ENCODE results near the gene GOLGA6L10.
"Not testable (repeated sequence)": the region's sequence is repeated elsewhere in the genome, so short reads cannot be mapped to it uniquely, and the experiment has no call there.

GOLGA6L10 gene

DNA sequence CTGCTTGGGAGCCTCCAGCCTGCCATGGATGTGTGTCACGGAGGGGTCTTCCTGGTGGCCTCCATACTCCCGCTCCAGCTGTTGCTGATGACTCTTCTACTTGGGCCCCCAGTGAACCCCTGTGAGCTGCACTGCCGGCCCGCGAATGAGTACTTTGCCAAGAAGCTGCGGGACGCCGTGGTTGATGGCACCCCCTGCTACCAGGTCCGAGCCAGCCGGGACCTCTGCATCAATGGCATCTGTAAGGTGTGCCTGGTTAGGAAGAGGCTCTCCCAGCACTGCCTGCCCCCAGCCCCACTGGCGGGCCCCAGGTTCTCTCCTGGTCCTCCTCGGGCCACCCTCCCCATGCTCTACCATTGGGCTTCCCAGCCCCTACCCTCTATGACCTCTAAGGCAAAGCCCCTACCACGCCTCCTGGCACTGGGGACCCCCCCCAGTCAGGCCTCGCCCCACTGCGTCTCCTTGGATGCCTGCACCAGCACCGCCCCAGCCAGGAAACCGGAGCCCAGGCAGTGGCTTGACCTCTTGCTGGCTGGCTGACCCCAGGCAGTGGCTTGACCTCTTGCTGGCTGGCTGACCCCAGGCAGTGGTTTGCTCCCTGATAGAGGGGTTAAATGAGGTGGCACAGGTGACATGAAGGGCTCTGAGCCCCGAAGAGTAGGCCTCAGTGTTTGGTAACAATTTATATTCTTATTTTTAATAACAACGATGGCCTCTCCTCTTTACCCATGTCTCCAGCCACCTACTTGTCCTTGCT, 29.6 kb downstream of the GOLGA6L10 start:
- not testable (repeated sequence) for DNase-seq

DNA sequence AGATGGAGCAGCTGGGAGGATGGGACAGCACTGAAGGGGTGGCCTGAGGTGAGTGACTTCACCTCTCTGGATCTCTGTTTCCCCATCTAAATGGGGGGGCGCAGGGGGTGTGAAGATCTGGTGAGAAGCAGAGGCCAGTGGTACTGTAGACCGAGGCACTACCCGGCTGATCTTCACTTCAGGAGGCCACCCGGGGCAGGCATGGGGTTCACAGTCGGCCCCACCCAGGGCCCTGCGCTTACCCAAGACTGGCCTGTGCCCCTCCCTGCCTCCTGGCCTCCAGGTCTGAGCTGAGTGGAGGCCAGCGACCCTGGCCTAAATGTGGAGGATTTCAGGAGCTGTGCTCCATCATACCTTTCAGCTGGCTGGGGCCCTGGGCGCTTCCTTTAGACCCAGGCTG, 31.0 kb downstream of the GOLGA6L10 start:
- DNase-seq = not testable (repeated sequence)

DNA sequence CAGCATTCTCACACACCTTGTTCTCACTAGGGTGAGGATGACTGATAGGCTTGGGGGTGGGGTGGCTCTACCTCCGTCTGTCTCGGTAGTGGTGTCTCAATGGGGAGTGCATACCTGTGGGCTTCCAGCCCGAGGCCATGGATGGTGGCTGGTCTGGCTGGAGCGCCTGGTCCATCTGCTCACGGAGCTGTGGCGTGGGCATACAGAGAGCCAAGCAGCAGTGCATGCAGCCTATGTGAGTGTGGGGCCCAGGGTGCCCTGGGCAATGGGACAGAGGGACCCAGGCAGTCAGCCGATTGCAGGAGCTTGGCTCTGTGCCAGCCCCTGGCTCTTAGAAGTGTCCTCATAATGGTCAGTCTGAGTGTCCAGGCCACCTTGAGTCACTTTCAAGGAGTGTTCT, 31.8 kb downstream of the GOLGA6L10 start:
- not testable (repeated sequence) for DNase-seq

DNA sequence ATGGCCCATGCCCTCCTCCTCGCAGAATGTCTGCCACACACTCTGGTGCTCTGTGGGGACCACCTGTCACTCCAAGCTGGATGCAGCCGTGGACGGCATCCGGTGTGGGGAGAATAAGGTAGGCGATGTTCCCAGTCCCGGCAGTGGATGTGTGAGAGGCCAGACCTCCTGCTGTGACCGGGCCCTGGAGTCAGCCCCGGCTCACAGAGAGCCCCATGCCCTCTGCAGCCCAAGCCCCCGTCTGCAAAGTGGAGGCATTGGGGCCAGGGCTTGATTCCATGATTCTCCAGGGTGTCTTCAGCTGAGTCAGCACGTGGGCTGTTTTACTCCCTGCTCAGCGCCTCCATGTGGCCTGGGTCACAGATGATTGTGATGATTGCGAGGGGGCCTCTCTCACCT, 32.2 kb downstream of the GOLGA6L10 start:
- no peak for DNase-seq

DNA sequence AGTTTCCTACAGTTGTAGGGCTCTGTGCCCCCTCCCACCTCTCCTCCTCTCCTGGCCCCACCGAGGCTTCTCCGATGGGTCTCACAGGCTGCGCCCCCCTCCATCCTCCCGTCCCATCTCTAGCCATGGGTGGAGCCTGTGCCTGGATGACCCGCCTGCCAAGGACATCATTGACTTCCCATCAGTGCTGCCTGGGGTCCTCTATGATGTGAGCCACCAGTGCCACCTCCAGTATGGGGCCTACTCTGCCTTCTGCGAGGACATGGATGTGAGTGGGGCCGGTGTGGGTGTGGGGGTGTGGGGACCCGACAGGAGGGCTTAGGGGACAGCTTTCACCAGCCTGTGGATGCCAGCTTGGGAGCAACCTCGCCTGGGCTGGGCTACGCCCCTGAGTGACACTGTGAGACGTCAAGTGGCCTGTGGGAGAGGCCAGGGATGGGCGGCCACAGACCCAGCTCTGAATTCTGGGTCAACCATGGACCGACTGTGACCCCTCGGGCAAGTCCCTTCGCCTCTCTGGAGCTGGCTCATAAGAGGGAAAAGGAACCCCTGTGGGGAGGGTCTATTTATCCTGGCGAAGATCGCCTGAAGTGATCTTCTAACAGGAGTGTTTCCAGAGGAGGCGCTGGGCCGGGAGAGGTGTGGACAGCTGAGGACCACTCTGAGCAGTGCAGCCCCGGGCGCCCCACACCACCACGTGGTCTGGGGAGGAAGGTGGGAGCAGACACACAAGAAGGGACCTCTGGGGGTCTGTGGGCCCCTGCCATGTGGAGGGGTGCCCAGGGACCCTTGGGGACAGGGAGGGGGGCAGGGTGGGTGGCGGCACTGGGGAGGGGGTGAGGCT, 32.8 kb downstream of the GOLGA6L10 start:
- not testable (repeated sequence) for DNase-seq

DNA sequence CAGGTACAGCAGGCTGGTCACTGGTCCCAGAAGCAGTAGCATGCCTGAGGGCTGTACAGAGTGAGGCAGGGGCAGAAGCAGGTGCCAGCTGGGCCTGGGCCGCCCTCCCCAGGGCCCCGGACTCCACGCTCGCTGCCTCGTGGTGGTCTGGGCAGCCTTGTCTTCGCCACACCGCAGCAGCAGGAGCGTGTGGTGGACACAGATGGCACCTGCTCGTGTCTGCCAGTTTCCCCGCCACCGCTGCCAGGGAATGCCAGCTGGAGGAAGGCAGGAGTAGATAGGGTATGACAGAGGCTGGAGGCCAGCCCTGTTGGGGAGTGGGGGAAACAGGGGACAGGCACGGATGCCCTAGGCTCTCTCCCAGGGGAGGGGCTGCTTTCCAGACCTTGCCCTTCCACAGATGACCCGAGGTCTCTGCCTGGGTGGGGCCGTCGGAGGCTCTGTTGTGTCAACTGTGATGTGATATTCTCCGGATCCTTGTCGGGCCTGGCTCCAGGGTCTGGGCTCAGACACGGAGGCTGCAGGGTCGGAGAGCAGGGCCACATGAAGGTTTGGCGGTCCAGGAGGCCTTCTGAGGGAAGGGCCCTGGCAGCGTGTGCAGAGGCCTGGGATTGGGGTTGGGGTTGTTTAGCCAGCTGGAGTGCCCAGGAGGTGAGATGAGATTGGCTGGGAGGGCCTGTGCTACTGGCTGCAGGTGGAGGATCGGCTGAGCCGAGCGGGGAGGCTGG, 33.6 kb downstream of the GOLGA6L10 start:
- DNase-seq = no peak

DNA sequence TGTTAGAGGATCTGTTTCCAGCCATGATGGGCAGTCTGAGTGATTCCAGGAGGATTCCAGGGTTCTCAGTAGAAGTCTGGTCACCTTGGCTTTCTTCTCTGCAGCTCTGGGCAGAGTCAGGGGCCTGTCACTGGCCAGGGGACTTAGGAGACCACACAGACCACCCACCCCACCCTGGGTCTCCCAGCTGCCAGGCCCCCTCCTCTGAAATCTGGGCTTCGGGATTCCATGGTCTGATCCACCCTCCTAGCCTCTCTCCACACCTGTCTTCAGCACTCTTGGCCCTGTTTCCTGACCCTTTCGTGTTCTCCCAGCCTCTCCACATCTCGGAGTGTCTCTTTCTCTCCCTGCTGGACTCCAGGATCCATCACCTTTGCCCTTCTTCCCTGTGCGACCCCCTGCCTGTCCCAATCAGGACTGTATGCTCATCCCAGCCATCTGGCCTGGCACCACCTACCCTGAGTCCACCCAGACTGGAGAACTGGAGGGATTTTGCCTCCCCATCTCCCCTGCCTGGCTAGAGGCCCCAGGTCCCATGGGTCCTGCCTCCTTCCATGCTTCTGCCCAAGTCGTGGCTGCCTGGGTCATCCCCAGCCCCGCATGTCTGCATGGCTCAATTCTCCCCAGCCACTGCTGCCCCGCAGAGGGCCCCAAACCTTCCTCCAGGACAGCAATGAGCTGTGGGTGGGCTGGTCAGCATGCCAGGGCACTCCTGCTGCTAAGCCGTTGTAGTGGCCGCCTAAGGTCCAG, 34.3 kb downstream of the GOLGA6L10 start:
- no peak for DNase-seq

DNA sequence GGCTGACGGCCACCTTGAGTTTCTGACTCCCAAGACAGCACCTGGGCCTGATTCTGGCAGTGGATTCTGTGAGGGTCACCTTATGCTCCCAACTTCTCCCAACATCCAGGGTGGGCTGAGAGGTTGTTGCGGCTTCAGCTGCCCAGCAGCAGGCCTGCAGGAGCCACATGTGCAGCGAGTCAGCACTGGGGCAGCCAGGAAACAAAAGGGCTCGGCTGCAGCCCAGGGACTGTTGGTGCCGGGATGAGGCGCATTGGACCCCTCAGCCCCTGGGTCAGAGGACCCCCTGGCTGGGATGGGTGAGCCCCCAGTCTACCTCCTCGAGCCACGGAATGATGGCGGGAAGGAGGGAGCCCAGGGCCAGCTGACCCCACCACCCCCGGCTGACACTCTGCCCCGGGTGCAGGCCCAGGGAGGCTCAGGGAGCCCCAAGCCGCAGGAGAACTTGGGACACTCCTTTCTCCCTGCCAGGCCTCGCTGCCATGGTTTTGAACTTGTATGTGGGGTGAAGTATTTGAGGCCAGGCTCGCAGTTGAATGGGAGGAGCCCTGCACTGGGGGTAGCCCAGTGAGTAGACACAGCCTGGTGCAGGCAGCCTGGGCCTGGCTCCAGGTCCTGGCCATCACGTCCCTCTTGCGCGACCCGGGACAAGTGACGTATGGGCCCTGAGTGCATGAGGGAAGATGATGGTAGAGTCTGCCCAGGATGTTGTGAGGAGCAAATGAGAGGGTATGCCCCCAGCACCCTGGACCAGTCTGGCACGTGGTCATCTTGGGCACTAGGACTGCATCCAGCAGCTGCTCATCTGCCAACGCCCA, 35.1 kb downstream of the GOLGA6L10 start:
- DNase-seq = not testable (repeated sequence)

DNA sequence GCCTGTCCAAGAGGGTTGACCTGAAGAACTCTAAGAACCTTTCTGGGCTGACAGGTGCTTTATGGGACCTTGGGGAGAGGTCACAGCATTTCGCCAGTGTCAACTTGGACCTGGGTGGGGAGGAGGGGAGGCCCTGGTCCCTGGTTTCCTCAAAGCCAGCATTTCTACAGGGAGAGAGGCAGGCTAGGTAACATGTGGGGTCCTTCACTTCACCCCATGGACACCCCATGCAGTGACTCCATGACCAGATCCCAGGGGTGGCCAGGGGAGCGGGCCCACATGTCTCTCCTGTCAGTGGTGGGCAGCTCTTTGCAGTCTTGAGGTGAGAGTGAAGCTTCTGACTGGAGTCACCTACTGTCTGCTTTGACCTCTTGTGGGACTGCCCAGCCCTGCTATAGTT, 35.8 kb downstream of the GOLGA6L10 start:
- DNase-seq = no peak

DNA sequence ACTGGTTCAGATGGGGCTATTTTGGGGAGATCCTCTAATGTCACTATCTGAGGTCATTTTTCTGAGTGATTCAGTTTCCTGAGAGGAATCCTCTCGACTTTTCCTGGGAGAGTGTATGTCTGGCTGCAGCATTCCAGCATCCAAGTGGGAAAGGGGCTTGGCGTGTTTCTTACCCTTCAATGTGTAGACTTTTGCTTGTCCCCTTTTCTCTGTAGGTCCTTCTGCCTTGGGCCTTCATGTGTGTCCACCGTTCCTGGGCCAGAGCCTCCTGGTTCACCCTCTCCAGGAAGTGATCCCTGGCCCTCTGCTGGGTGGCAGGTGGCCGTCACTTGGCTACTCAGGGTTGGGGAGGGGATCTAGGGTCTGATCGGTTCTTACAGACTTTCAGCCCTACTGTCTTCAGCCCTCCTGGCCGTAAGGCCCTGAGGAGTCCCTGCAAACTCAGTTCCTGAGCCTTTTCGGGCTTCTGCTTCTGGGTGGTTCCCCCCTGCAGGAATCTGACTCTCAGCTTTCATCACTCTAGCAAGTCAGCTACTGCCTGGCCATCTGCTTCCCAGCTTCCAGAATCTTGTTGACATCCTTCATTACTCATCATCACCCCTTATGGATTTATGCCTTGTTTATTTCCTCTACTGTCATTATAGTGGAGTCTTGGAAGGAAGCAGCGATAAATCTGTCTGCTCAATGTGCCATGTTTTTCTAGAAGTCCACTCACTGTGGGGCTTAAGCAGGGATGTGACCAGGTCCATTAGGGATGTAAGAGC, 36.5 kb downstream of the GOLGA6L10 start:
- no peak for DNase-seq

DNA sequence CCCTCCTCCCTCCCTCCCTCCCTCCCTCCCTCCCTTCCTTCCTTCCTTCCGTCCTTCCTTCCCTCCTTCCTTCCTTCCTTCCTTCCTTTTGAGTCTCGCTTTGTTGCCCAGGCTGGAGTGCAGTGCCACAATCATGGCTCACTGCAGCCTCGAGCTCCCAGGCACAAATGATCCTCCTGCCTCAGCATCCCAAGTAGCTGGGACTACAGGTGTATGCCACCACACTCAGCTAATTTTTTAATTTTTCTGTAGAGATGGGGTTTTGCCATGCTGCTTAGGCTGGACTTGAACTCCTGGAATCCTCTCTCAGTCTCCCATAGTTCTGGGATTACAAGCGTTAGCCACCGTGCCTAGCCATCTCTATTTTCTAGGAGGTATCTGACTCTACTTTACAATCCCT, 38.0 kb downstream of the GOLGA6L10 start:
- not testable (repeated sequence) for DNase-seq

DNA sequence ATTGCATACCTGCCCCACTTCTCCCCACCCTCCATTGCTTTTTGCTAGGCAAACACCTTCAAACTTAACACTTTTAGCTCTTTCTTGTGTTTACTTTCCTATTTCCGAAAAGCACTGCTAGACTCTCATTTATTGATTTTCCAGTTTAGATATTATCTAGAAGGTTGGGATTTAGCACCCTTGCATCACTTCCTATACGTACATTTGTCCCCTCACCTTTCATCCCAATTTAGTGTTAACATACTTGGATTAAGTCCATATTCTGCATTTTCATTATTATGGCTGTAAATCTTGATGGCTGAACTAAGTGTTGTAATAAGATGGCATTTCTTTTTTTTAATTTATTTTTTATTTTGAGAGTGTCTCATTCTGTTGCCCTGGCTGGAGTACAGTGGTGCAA, 39.5 kb downstream of the GOLGA6L10 start:
- no peak for DNase-seq

DNA sequence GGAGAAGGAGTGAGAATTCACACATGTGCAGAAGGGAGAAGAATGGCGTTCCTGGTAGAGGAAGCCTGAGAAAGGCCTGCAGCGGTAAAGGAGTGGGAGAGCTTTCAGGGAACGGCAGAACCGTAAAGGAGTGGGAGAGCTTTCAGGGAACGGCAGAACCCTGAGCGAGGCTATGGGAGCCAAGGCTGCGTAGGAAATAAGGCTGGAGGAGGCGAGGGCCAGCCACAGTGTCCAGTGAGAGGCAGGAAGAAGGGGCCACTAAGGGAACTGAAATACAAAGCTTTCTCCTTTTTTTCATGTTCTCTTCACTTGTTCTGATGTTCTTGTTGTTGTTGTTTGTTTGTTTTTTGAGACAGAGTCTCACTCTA, 41.6 kb downstream of the GOLGA6L10 start:
- DNase-seq = no peak

DNA sequence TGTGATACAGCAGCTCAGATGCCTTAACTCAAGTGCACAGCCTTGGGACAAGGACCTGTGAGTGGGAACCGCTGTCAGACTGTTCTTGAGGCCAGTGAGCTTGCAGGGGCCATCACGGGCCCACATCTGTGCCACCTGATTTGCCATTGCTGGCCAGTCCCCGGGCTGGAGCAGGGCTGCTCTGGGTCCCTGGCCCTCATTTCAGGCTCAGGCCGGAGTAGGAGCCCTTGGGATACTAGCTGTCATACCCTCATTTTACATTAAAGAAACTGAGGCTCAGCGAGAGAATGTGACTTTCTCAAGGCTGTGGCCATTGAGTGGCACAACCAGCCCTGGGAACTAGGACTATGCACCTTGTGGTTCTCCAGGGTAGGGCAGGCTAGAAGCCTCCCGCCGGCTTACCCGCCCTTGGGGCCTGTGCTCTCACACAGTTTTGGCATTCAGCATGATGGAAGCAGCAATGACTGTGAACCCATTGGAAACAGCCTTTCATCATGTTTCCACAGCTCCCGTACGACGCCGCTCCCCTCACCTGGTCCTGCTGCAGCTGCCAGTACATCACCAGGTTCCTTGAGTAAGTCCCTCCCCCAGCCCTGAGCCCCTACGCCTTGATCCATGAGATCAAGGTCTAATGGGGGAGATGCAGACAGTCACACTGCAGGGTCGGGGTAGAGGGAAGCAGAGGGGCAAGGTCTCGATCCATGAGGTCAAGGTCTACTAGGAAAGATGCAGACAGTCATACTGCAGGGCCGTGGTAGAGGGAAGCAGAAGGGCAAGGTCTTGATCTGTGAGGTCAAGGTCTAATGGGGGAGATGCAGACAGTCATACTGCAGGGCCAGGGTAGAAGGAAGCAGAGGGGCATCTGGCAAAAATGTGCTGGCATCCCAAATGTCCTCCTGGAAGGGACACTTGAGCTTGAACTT, 42.2 kb downstream of the GOLGA6L10 start:
- DNase-seq = no peak

DNA sequence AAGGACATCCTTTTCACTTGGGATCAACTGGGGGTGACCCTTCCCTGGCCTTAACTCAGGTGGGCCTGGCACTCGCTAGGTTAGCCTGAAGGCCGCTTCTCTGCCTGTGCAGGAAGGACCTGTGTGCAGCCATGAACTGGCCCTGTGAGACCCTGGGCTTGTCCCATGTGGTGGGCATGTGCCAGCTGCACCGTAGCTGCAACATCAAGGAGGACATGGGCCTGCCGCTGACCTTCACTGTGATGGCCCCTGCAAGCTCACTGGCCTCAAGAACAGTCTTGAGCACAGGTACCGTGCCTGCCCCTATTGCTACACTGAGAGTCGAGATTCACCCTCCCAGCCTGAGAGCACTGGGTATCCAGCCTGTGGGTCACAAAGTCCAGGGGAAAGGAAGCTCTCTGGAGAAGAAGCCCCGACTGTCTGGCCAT, 43.6 kb downstream of the GOLGA6L10 start:
- no peak for DNase-seq

DNA sequence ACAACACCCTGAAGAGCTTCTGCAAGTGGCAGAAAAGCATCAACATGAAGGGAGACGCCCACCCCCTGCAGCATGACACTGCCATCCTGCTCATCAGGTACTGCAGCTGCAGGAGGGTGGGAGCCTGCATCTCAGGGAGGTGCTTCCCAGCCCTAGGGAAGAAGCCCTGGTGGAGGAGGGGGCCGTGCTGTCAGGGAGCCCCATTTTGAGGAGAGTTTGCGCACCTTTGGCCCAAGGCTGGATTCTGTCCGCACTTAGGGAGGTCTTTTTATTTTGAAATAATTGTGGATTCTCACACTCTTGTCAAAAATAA, 44.5 kb downstream of the GOLGA6L10 start:
- peak in 11 of 56 donors; percentile 5 to 45 (median 27) for DNase-seq

DNA sequence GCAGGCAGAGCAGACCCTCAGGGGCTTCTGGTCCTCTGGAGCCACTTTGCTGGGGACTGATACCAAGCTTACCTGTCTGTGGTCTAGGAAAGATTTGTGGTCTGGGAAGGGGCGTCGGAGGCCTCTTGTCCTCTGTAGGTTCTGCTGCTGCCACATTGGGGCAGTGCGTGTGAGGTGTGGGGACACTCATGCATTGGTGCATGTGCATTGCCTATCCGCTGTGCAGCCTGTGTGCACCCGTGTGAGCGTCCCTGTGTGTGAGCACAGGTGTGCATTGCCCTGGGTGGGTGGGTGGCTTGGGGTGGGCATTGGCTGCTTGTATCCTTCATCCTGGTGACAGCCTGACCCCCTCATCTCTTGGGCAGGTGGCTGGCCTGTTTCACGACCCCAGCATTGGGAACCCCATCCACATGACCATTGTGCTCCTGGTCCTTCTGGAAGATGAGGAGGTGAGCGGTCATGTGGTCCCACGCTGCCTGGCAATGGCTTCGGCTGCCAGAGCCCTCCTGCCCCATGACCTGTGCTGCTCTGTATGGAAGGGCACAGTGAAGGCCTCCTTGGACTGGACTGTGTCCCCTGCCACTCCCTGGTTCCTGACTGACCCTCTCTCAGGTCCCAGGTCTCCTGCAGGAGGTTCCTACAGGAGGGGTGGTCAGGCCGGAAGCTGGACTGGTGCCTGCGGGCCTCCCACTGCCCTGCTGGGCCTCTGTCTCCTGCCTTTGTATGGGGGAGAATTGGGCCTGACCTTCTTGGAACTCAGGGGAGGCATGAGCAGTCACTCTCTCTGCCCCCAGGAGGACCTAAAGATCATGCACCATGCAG, 45.1 kb downstream of the GOLGA6L10 start:
- DNase-seq = no peak

Measured in nucleus accumbens (tissue), 56 donors.